HepG2 (cell line): ENCODE results near the gene LAMTOR1. TPM values are rescaled to one million over a fixed set of nuclear protein-coding genes. Genes with fewer than 3 reads are reported as not detected.
A peak's percentile ranks its signal among the peaks of the same experiment; 100 is the strongest.

Experiments
- CBX2 ChIP-seq, 2 experiments: fragments of 200-600 bp in 1 of 2; sonication (generic); formaldehyde crosslinking in 1 of 2; IDR thresholded peaks; 2 replicates each; pipeline versions ENCODE4 v1.7.0 to v1.8.1; 2018 to 2022; ENCODE audit warnings: low read depth in 2 of 2, low read length in 1 of 2, mild to moderate bottlenecking in 1 of 2, missing genetic modification reagents in 1 of 2
- CCAR2 ChIP-seq: fragments of 200-400 bp; formaldehyde crosslinking; optimal IDR thresholded peaks from 2 replicates; pipeline ENCODE3; 2018; ENCODE audit warnings: low read depth, mild to moderate bottlenecking, low read length, moderate library complexity
- GTF3A ChIP-seq: sonication (generic); formaldehyde crosslinking; conservative IDR thresholded peaks from 2 replicates; pipeline ENCODE4 v1.4.0; 2020; ENCODE audit warnings: mild to moderate bottlenecking, missing genetic modification reagents
- HNRNPLL ChIP-seq: fragments of 200-400 bp; formaldehyde crosslinking; IDR thresholded peaks from 2 replicates; pipeline ENCODE4 v1.6.1; 2017; ENCODE audit warnings: mild to moderate bottlenecking, low read depth, low read length; ENCODE audit not compliant: poor library complexity, severe bottlenecking
- JUND ChIP-seq: sonication (generic); formaldehyde crosslinking; IDR thresholded peaks from 2 replicates; pipeline ENCODE4 v1.8.0; 2022; ENCODE audit warnings: mild to moderate bottlenecking, missing genetic modification reagents
- KAT8 ChIP-seq: IDR thresholded peaks from 2 replicates; pipeline ENCODE4 v1.6.1; 2016; ENCODE audit warnings: missing genetic modification reagents, missing compliant biosample characterization
- PHF20 ChIP-seq: sonication (generic); formaldehyde crosslinking; IDR thresholded peaks from 2 replicates; pipeline ENCODE4 v1.5.0; 2020; ENCODE audit warnings: mild to moderate bottlenecking, missing genetic modification reagents
- POLR2AphosphoS5 ChIP-seq: IDR thresholded peaks from 2 replicates; pipeline ENCODE4 v1.6.1; 2012; ENCODE audit warnings: low read depth, low read length
- RXRB ChIP-seq: IDR thresholded peaks from 2 replicates; pipeline ENCODE4 v1.6.1; 2016; ENCODE audit warnings: borderline replicate concordance, missing genetic modification reagents, missing compliant biosample characterization
- SIN3B ChIP-seq: fragments of 150-350 bp; IDR thresholded peaks from 2 replicates; pipeline ENCODE4 v1.6.1; 2014; ENCODE audit warnings: low read length
- SP5 ChIP-seq: IDR thresholded peaks from 2 replicates; pipeline ENCODE4 v1.6.1; 2016; ENCODE audit warnings: low read depth, borderline replicate concordance
- ZEB1 ChIP-seq: IDR thresholded peaks from 2 replicates; pipeline ENCODE4 v1.6.1; 2012; ENCODE audit warnings: mild to moderate bottlenecking, low read depth, inconsistent platforms; ENCODE audit not compliant: insufficient replicate concordance
- ZNF557 ChIP-seq: sonication (generic); formaldehyde crosslinking; IDR thresholded peaks from 2 replicates; pipeline ENCODE4 v1.4.0; 2020; ENCODE audit warnings: missing genetic modification reagents
- ZNF629 ChIP-seq: sonication (generic); formaldehyde crosslinking; conservative IDR thresholded peaks from 2 replicates; pipeline ENCODE4 v1.5.0; 2020; ENCODE audit warnings: missing genetic modification reagents
- ZNF746 ChIP-seq: sonication (generic); formaldehyde crosslinking; IDR thresholded peaks from 2 replicates; pipeline ENCODE4 v1.8.0; 2022; ENCODE audit warnings: mild to moderate bottlenecking, missing genetic modification reagents
- polyA plus RNA-seq, 8 experiments: library from polyadenylated mRNA; depleted of rRNA in 3 of 8; stranded (reverse) in 7 of 8; unstranded in 1 of 8; fragments of >200 nt; fragmentation: Illumina TruSeq in 4 of 8; extraction: Trizol in 4 of 8; gene quantifications; 2 replicates each; pipeline versions ENCODE4 v1.2.1 to v1.2.3, GENCODE V29; 2011 to 2016; ENCODE audit warnings: low read depth in 4 of 8, missing spikeins in 1 of 8, mixed read lengths in 1 of 8; ENCODE audit not compliant: insufficient read depth in 1 of 8
- total RNA-seq, 5 experiments: library from RNA; depleted of rRNA; stranded (reverse); fragments of >200 nt; fragmentation: Illumina TruSeq; extraction: Trizol; gene quantifications; 2 replicates each; pipeline ENCODE4 v1.2.3, GENCODE V29; 2016; ENCODE audit warnings: low read depth in 1 of 5
- TF ChIP-seq, protein P1 (sequence below): sonication (generic); formaldehyde crosslinking; IDR thresholded peaks from 2 replicates; pipeline ENCODE4 v1.8.1; 2022; ENCODE audit warnings: mild to moderate bottlenecking, missing genetic modification reagents
- TF ChIP-seq, protein P2 (sequence below): fragments of 450-650 bp; IDR thresholded peaks from 2 replicates; pipeline ENCODE4 v1.6.1; 2017
- TF ChIP-seq, protein P3 (sequence below): sonication (generic); formaldehyde crosslinking; conservative IDR thresholded peaks from 2 replicates; pipeline ENCODE4 v1.8.0; 2022; ENCODE audit warnings: missing genetic modification reagents
- TF ChIP-seq, protein P4 (sequence below): sonication (generic); formaldehyde crosslinking; IDR thresholded peaks from 2 replicates; pipeline ENCODE4 v1.8.1; 2023; ENCODE audit warnings: missing genetic modification reagents, inconsistent platforms, borderline replicate concordance
- TF ChIP-seq, protein P5 (sequence below): sonication (generic); formaldehyde crosslinking; IDR thresholded peaks from 2 replicates; pipeline ENCODE4 v1.4.0; 2020; ENCODE audit warnings: missing genetic modification reagents, borderline replicate concordance

The LAMTOR1 gene
- total and polyA plus RNA-seq, 2 of the 13 experiments (the other 11 are each of a cell fraction or from before 2014, with no cell fraction given): 60.4 to 66.0 TPM

- TF ChIP-seq, protein P1, sequence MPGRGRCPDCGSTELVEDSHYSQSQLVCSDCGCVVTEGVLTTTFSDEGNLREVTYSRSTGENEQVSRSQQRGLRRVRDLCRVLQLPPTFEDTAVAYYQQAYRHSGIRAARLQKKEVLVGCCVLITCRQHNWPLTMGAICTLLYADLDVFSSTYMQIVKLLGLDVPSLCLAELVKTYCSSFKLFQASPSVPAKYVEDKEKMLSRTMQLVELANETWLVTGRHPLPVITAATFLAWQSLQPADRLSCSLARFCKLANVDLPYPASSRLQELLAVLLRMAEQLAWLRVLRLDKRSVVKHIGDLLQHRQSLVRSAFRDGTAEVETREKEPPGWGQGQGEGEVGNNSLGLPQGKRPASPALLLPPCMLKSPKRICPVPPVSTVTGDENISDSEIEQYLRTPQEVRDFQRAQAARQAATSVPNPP (CRISPR knock-in tag): no peak
- TF ChIP-seq, protein P2, sequence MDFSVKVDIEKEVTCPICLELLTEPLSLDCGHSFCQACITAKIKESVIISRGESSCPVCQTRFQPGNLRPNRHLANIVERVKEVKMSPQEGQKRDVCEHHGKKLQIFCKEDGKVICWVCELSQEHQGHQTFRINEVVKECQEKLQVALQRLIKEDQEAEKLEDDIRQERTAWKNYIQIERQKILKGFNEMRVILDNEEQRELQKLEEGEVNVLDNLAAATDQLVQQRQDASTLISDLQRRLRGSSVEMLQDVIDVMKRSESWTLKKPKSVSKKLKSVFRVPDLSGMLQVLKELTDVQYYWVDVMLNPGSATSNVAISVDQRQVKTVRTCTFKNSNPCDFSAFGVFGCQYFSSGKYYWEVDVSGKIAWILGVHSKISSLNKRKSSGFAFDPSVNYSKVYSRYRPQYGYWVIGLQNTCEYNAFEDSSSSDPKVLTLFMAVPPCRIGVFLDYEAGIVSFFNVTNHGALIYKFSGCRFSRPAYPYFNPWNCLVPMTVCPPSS: no peak
- no peak for TF ChIP-seq ZNF629
- TF ChIP-seq SIN3B: peak; percentile 64
- peak; percentile 77 for TF ChIP-seq PHF20 (CRISPR knock-in tag)
- TF ChIP-seq GTF3A (CRISPR knock-in tag): no peak
- TF ChIP-seq ZEB1: peak; percentile 36
- TF ChIP-seq, protein P3, sequence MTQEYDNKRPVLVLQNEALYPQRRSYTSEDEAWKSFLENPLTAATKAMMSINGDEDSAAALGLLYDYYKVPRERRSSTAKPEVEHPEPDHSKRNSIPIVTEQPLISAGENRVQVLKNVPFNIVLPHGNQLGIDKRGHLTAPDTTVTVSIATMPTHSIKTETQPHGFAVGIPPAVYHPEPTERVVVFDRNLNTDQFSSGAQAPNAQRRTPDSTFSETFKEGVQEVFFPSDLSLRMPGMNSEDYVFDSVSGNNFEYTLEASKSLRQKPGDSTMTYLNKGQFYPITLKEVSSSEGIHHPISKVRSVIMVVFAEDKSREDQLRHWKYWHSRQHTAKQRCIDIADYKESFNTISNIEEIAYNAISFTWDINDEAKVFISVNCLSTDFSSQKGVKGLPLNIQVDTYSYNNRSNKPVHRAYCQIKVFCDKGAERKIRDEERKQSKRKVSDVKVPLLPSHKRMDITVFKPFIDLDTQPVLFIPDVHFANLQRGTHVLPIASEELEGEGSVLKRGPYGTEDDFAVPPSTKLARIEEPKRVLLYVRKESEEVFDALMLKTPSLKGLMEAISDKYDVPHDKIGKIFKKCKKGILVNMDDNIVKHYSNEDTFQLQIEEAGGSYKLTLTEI (CRISPR knock-in tag): no peak
- peak; percentile 97 for TF ChIP-seq HNRNPLL
- TF ChIP-seq SP5 (CRISPR knock-in tag): peak; percentile 8; the same call in 1 of the 2 replicates
- TF ChIP-seq POLR2AphosphoS5: peak; percentile 68
- TF ChIP-seq, protein P4, sequence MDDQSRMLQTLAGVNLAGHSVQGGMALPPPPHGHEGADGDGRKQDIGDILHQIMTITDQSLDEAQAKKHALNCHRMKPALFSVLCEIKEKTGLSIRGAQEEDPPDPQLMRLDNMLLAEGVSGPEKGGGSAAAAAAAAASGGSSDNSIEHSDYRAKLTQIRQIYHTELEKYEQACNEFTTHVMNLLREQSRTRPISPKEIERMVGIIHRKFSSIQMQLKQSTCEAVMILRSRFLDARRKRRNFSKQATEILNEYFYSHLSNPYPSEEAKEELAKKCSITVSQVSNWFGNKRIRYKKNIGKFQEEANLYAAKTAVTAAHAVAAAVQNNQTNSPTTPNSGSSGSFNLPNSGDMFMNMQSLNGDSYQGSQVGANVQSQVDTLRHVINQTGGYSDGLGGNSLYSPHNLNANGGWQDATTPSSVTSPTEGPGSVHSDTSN (CRISPR knock-in tag): no peak
- TF ChIP-seq JUND (CRISPR knock-in tag): no peak
- TF ChIP-seq ZNF557 (CRISPR knock-in tag): no peak
- 0 out of 2 replicates have a peak, but pooled peaks have one; percentile 24 for TF ChIP-seq RXRB (CRISPR knock-in tag)
- peak; percentile 88 for TF ChIP-seq KAT8 (CRISPR knock-in tag)
- TF ChIP-seq CCAR2: no peak
- 0 out of 2 replicates have a peak, but pooled peaks have one; percentile 23 for TF ChIP-seq ZNF746 (CRISPR knock-in tag)
- TF ChIP-seq CBX2 (IDR thresholded peaks at IDR 0.05; ENCODE audit: low read depth, low read length): no peak
- TF ChIP-seq CBX2 (CRISPR knock-in tag; IDR thresholded peaks at IDR 0.05; ENCODE audit: low read depth): no peak
- TF ChIP-seq, protein P5, sequence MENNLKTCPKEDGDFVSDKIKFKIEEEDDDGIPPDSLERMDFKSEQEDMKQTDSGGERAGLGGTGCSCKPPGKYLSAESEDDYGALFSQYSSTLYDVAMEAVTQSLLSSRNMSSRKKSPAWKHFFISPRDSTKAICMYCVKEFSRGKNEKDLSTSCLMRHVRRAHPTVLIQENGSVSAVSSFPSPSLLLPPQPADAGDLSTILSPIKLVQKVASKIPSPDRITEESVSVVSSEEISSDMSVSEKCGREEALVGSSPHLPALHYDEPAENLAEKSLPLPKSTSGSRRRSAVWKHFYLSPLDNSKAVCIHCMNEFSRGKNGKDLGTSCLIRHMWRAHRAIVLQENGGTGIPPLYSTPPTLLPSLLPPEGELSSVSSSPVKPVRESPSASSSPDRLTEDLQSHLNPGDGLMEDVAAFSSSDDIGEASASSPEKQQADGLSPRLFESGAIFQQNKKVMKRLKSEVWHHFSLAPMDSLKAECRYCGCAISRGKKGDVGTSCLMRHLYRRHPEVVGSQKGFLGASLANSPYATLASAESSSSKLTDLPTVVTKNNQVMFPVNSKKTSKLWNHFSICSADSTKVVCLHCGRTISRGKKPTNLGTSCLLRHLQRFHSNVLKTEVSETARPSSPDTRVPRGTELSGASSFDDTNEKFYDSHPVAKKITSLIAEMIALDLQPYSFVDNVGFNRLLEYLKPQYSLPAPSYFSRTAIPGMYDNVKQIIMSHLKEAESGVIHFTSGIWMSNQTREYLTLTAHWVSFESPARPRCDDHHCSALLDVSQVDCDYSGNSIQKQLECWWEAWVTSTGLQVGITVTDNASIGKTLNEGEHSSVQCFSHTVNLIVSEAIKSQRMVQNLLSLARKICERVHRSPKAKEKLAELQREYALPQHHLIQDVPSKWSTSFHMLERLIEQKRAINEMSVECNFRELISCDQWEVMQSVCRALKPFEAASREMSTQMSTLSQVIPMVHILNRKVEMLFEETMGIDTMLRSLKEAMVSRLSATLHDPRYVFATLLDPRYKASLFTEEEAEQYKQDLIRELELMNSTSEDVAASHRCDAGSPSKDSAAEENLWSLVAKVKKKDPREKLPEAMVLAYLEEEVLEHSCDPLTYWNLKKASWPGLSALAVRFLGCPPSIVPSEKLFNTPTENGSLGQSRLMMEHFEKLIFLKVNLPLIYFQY (CRISPR knock-in tag): no peak
These were observed 22.5 kb downstream of the LAMTOR1 start, which contains the start of the genes LRRC51 and NUMA1 (continued) for GRCh38 chr11:72080326-72081183.
